Trophoblast cell (in vitro differentiated cells and primary cell): Measurements from ENCODE around the gene SMG6.

ENCODE experiments used
- DNase-seq, 2 donors: peaks; one replicate each; pipeline ENCODE4 v3.0.0-alpha.2; 2016
- H2AFZ ChIP-seq: 2 replicates; pipeline ENCODE4 v1.6.1; 2013; ENCODE audit warnings: low read length, moderate library complexity, mild to moderate bottlenecking; ENCODE audit not compliant: insufficient read depth, poor library complexity
- H2AK5ac ChIP-seq: 2 replicates; pipeline ENCODE4 v1.6.1; 2013; ENCODE audit warnings: mild to moderate bottlenecking, low read length
- H2BK120ac ChIP-seq: 2 replicates; pipeline ENCODE4 v1.6.1; 2013; ENCODE audit warnings: low read length, mild to moderate bottlenecking, moderate library complexity; ENCODE audit not compliant: insufficient read depth, poor library complexity
- H2BK12ac ChIP-seq: 2 replicates; pipeline ENCODE4 v1.6.1; 2013; ENCODE audit warnings: mild to moderate bottlenecking, low read length, moderate library complexity
- H2BK5ac ChIP-seq: 2 replicates; pipeline ENCODE4 v1.6.1; 2013; ENCODE audit warnings: low read length, low read depth, moderate library complexity, mild to moderate bottlenecking; ENCODE audit not compliant: poor library complexity
- H3K14ac ChIP-seq: 2 replicates; pipeline ENCODE4 v1.6.1; 2013; ENCODE audit warnings: mild to moderate bottlenecking, low read length
- H3K18ac ChIP-seq: 2 replicates; pipeline ENCODE4 v1.6.1; 2013; ENCODE audit warnings: mild to moderate bottlenecking, low read length
- H3K23ac ChIP-seq: 2 replicates; pipeline ENCODE4 v1.6.1; 2013; ENCODE audit warnings: low read length
- H3K27ac ChIP-seq: 2 replicates; pipeline ENCODE4 v1.5.1; 2013; ENCODE audit warnings: low read depth, mild to moderate bottlenecking, inconsistent platforms, low read length, moderate library complexity
- H3K27me3 ChIP-seq: 2 replicates; pipeline ENCODE4 v1.6.1; 2013; ENCODE audit warnings: inconsistent platforms, mild to moderate bottlenecking, low read length, moderate library complexity; ENCODE audit not compliant: insufficient read depth
- H3K36me3 ChIP-seq, 2 experiments: 1 replicate in 1 of 2; 2 replicates in 1 of 2; pipeline ENCODE4 v1.6.1; 2013; ENCODE audit warnings: low read length in 2 of 2, mild to moderate bottlenecking in 2 of 2, moderate library complexity in 1 of 2; ENCODE audit not compliant: insufficient read depth in 2 of 2, control insufficient read depth in 1 of 2
- H3K4ac ChIP-seq: 2 replicates; pipeline ENCODE4 v1.6.1; 2013; ENCODE audit warnings: low read depth, mild to moderate bottlenecking, low read length, moderate library complexity
- H3K4me1 ChIP-seq, 2 experiments: 1 replicate in 1 of 2; 2 replicates in 1 of 2; pipeline ENCODE4 v1.6.1; 2013; ENCODE audit warnings: low read length in 2 of 2, mild to moderate bottlenecking in 2 of 2, moderate library complexity in 1 of 2; ENCODE audit not compliant: insufficient read depth in 2 of 2, control insufficient read depth in 1 of 2
- H3K4me2 ChIP-seq: 2 replicates; pipeline ENCODE4 v1.6.1; 2013; ENCODE audit warnings: inconsistent platforms, mild to moderate bottlenecking, low read length, moderate library complexity
- H3K4me3 ChIP-seq: 2 replicates; pipeline ENCODE4 v1.5.1; 2013; ENCODE audit warnings: mild to moderate bottlenecking, low read depth, low read length, inconsistent platforms
- H3K79me1 ChIP-seq: one replicate; pipeline ENCODE4 v1.6.1; 2013; ENCODE audit warnings: low read length
- H3K79me2 ChIP-seq: 2 replicates; pipeline ENCODE4 v1.6.1; 2013; ENCODE audit warnings: low read length, mild to moderate bottlenecking; ENCODE audit not compliant: control insufficient read depth, insufficient read depth, poor library complexity
- H3K9ac ChIP-seq: 2 replicates; pipeline ENCODE4 v1.6.1; 2013; ENCODE audit warnings: mild to moderate bottlenecking, low read length
- H3K9me3 ChIP-seq: 2 replicates; pipeline ENCODE4 v1.6.1; 2013; ENCODE audit warnings: low read depth, mild to moderate bottlenecking, control low read depth, inconsistent platforms, low read length; ENCODE audit not compliant: insufficient read depth
- H4K12ac ChIP-seq: 2 replicates; pipeline ENCODE4 v1.6.1; 2013; ENCODE audit warnings: low read depth, mild to moderate bottlenecking, low read length, moderate library complexity
- H4K8ac ChIP-seq: 2 replicates; pipeline ENCODE4 v1.6.1; 2013; ENCODE audit warnings: low read depth, mild to moderate bottlenecking, low read length, moderate library complexity
- H4K91ac ChIP-seq: one replicate; pipeline ENCODE4 v1.6.1; 2013; ENCODE audit warnings: low read depth, mild to moderate bottlenecking, low read length, moderate library complexity
- WGBS: extraction: QIAGEN DNeasy Blood & Tissue Kit; methylation state at CpG from one replicate; pipeline ENCODE4 v1.1.7; 2013; ENCODE audit warnings: missing lambda C conversion rate; ENCODE audit not compliant: insufficient read length, insufficient coverage; ENCODE audit errors: extremely low coverage; 5-methylcytosine and 5-hydroxymethylcytosine counted together

SMG6 gene

GRCh38 chr17:2037155-2037554 is 266.4 kb downstream of the SMG6 start:
- peaks cover 2% of the 10 kb centered on the region for H3K79me2 ChIP-seq
- H4K91ac ChIP-seq: no peak overlapping the region
- H3K4me3 ChIP-seq: no peak overlapping the region
- no peak for DNase-seq
- H2BK12ac ChIP-seq: no peak overlapping the region
- no CpG with 5 or more reads among the region's 10 CpGs for WGBS
- no peak overlapping the region for H2AFZ ChIP-seq
- no peak overlapping the region for H3K27ac ChIP-seq
- no peaks in the 10 kb centered on the region for H3K9me3 ChIP-seq
- H4K8ac ChIP-seq: no peak overlapping the region
- no peak overlapping the region for H2BK120ac ChIP-seq
- no peak overlapping the region for H3K9ac ChIP-seq
- no peak overlapping the region for H3K14ac ChIP-seq
- H3K36me3 ChIP-seq: peaks cover 7 to 12% of the 10 kb centered on the region in 2 experiments
- peaks cover 3 to 5% of the 10 kb centered on the region in 2 experiments for H3K4me1 ChIP-seq
- H2AK5ac ChIP-seq: no peak overlapping the region
- no peak overlapping the region for H3K18ac ChIP-seq
- H3K79me1 ChIP-seq: peaks cover 9% of the 10 kb centered on the region
- H4K12ac ChIP-seq: no peak overlapping the region
- H2BK5ac ChIP-seq: no peak overlapping the region
- H3K4me2 ChIP-seq: no peak overlapping the region
- no peak overlapping the region for H3K4ac ChIP-seq
- no peak overlapping the region for H3K23ac ChIP-seq
- no peaks in the 10 kb centered on the region for H3K27me3 ChIP-seq

- no peak overlapping the region for H4K8ac ChIP-seq
- H4K91ac ChIP-seq: no peak overlapping the region
- no peaks in the 10 kb centered on the region for H3K9me3 ChIP-seq
- no peak for DNase-seq
- H3K4me3 ChIP-seq: no peak overlapping the region
- peaks cover 7 to 12% of the 10 kb centered on the region in 2 experiments for H3K36me3 ChIP-seq
- H3K4ac ChIP-seq: no peak overlapping the region
- H3K4me2 ChIP-seq: no peak overlapping the region
- H3K14ac ChIP-seq: no peak overlapping the region
- H3K79me2 ChIP-seq: no peaks in the 10 kb centered on the region
- H2BK5ac ChIP-seq: no peak overlapping the region
- H2BK120ac ChIP-seq: no peak overlapping the region
- H2BK12ac ChIP-seq: no peak overlapping the region
- no peaks in the 10 kb centered on the region for H3K27me3 ChIP-seq
- WGBS: no CpG with 5 or more reads among the region's 29 CpGs
- H4K12ac ChIP-seq: no peak overlapping the region
- no peak overlapping the region for H2AFZ ChIP-seq
- peaks cover under 1 to 2% of the 10 kb centered on the region in 2 experiments for H3K4me1 ChIP-seq
- no peak overlapping the region for H3K27ac ChIP-seq
- no peak overlapping the region for H2AK5ac ChIP-seq
- H3K9ac ChIP-seq: no peak overlapping the region
- no peak overlapping the region for H3K23ac ChIP-seq
- H3K18ac ChIP-seq: no peak overlapping the region
- no peaks in the 10 kb centered on the region for H3K79me1 ChIP-seq
Observed at GRCh38 chr17:2035541-2036488, 267.8 kb downstream of the SMG6 start.

GRCh38 chr17:2034806-2035540 is 268.6 kb downstream of the SMG6 start:
- Histone ChIP-seq H3K18ac (no peak overlapping the region), H2BK120ac (no peak overlapping the region), H4K8ac (no peak overlapping the region), H3K4me3 (no peak overlapping the region), H3K23ac (no peak overlapping the region), H2BK5ac (no peak overlapping the region), H3K4me1 (peaks cover 3 to 4% of the 10 kb centered on the region in 2 experiments), H3K27ac (no peak overlapping the region), H4K91ac (no peak overlapping the region), H3K36me3 (peaks cover 7 to 12% of the 10 kb centered on the region in 2 experiments), H3K27me3 (no peaks in the 10 kb centered on the region), H2AK5ac (no peak overlapping the region), H3K4me2 (no peak overlapping the region), H3K14ac (no peak overlapping the region), H3K79me2 (peaks cover 3% of the 10 kb centered on the region), H3K4ac (no peak overlapping the region), H2BK12ac (no peak overlapping the region), H3K9ac (no peak overlapping the region), H3K79me1 (peaks cover 4% of the 10 kb centered on the region), H4K12ac (no peak overlapping the region), H3K9me3 (no peaks in the 10 kb centered on the region), H2AFZ (no peak overlapping the region)
- DNase-seq: no peak
- no CpG with 5 or more reads among the region's 9 CpGs for WGBS

GRCh38 chr17:2034157-2034556 is 269.4 kb downstream of the SMG6 start:
- no peak overlapping the region for H3K9ac ChIP-seq
- no peak overlapping the region for H3K18ac ChIP-seq
- no CpG with 5 or more reads among the region's 7 CpGs for WGBS

More at GRCh38 chr17:2034157-2034556, 269.4 kb downstream of the SMG6 start:
- Histone ChIP-seq H2BK5ac (no peak overlapping the region), H2BK120ac (no peak overlapping the region), H2BK12ac (no peak overlapping the region), H4K12ac (no peak overlapping the region), H3K4ac (no peak overlapping the region), H3K14ac (no peak overlapping the region), H4K91ac (no peak overlapping the region), H3K79me2 (peaks cover 3% of the 10 kb centered on the region), H3K79me1 (peaks cover 4% of the 10 kb centered on the region), H4K8ac (no peak overlapping the region), H3K36me3 (peaks cover 7 to 12% of the 10 kb centered on the region in 2 experiments), H3K23ac (no peak overlapping the region), H3K9me3 (peaks cover 2% of the 10 kb centered on the region), H3K27me3 (no peaks in the 10 kb centered on the region), H3K4me3 (no peak overlapping the region), H3K27ac (no peak overlapping the region), H3K4me2 (no peak overlapping the region), H3K4me1 (peaks cover 3 to 8% of the 10 kb centered on the region in 2 experiments), H2AFZ (no peak overlapping the region), H2AK5ac (no peak overlapping the region)
- DNase-seq: no peak
